AML-193 (cell line): ENCODE measurements around the gene TENT5C.

Source experiments
- DNase-seq, 2 experiments: peaks; one replicate each; lab custom pipeline; 2025; lab: John Stamatoyannopoulos, UW

The TENT5C gene

GRCh38 chr1:117636637-117637425, 31.0 kb downstream of the TENT5C start:
- DNase-seq, result no peak

GRCh38 chr1:117638141-117638540, 32.3 kb downstream of the TENT5C start:
- DNase-seq, result no peak

GRCh38 chr1:117638759-117639158, 32.9 kb downstream of the TENT5C start:
- no peak for DNase-seq

- DNase-seq, result no peak
Measured at GRCh38 chr1:117639741-117640140, 33.9 kb downstream of the TENT5C start.

GRCh38 chr1:117641536-117641935, 35.7 kb downstream of the TENT5C start:
- no peak for DNase-seq

GRCh38 chr1:117642963-117643362, 37.1 kb downstream of the TENT5C start:
- DNase-seq, result no peak

GRCh38 chr1:117643601-117644000, 37.8 kb downstream of the TENT5C start:
- DNase-seq, result no peak

GRCh38 chr1:117644696-117645311, 39.0 kb downstream of the TENT5C start:
- DNase-seq, result no peak

GRCh38 chr1:117645343-117645742, 39.5 kb downstream of the TENT5C start:
- no peak for DNase-seq

- DNase-seq, result peak; percentile 24 to 27
Measured at GRCh38 chr1:117646007-117646811, 40.4 kb downstream of the TENT5C start.

GRCh38 chr1:117646956-117647355, 41.1 kb downstream of the TENT5C start:
- no peak for DNase-seq

- DNase-seq, result no peak
Measured at GRCh38 chr1:117648015-117648414, 42.2 kb downstream of the TENT5C start.

GRCh38 chr1:117650840-117651568, 45.2 kb downstream of the TENT5C start:
- DNase-seq, result no peak

GRCh38 chr1:117651616-117652015, 45.8 kb downstream of the TENT5C start:
- no peak for DNase-seq

GRCh38 chr1:117652421-117652820, 46.6 kb downstream of the TENT5C start:
- DNase-seq, result no peak

GRCh38 chr1:117653195-117653594, 47.3 kb downstream of the TENT5C start:
- DNase-seq, result no peak

GRCh38 chr1:117653732-117654492, 48.1 kb downstream of the TENT5C start:
- DNase-seq, result no peak

GRCh38 chr1:117654493-117655219, 48.8 kb downstream of the TENT5C start:
- no peak for DNase-seq

- no peak for DNase-seq
Measured at GRCh38 chr1:117655220-117655577, 49.4 kb downstream of the TENT5C start.

GRCh38 chr1:117656202-117656641, 50.4 kb downstream of the TENT5C start:
- no peak for DNase-seq

GRCh38 chr1:117657031-117657430, 51.2 kb downstream of the TENT5C start:
- DNase-seq, result no peak
